HCT116 (cell line): ENCODE data around the gene HS3ST2. TPM values are rescaled to one million over a fixed set of nuclear protein-coding genes. Genes with fewer than 3 reads are reported as not detected.

Experiments used
- ATAC-seq: fragments of 200-7000 bp; cut with Tn5 transposase; 2 replicates; pipeline ENCODE4 v1.9.1; 2020; ENCODE audit warnings: mild to moderate bottlenecking, moderate library complexity
- BruUV-seq: library from RNA; stranded (reverse); fragments of 400-500 nt; replicated peaks from 2 replicates; lab custom pipeline; 2021; lab: Mats Ljungman, UMichigan
- CTCF ChIA-PET: fragments of 300-600 bp; sonication (Branson Sonifier 250); formaldehyde crosslinking; loops from one replicate; lab custom pipeline; 2021; ENCODE audit warnings: antibody characterized with exemption; lab: Charles Lee
- POLR2A ChIA-PET: fragments of 300-600, 350-600 bp; sonication (Branson Sonifier 250); formaldehyde crosslinking; loops from one replicate; lab custom pipeline; 2021; ENCODE audit warnings: antibody characterized with exemption; lab: Charles Lee
- RAD21 ChIA-PET, 2 experiments: fragments of 300-600 bp; sonication (Branson Sonifier 250); formaldehyde crosslinking; loops; one replicate each; lab custom pipeline; 2023; ENCODE audit warnings: low total read pairs in 2 of 2; ENCODE audit not compliant: uncharacterized antibody in 2 of 2, unreplicated experiment in 2 of 2, low non-redundant PET in 1 of 2; lab: Charles Lee
- DNase-seq: peaks from one replicate; pipeline ENCODE4 v3.0.0-alpha.2; 2010; ENCODE audit warnings: low read depth, low spot score
- H2AFZ ChIP-seq: fragments of 200-600 bp; shearing (Covaris generic), sonication (generic); 2 replicates; pipeline ENCODE4 v1.6.1; 2017; ENCODE audit warnings: low read depth, mixed run types, mixed read lengths, antibody characterized with exemption, low read length; ENCODE audit not compliant: poor library complexity, severe bottlenecking
- H3K27ac ChIP-seq: 2 replicates; pipeline ENCODE4 v1.5.1; 2012; ENCODE audit warnings: low read depth, low read length
- H3K27me3 ChIP-seq: fragments of 200-600 bp; sonication (generic); 2 replicates; pipeline ENCODE4 v1.6.1; 2016; ENCODE audit warnings: mixed run types, low read length, mixed read lengths; ENCODE audit not compliant: insufficient read depth
- H3K36me3 ChIP-seq, 2 experiments: fragments of 200-500 bp in 1 of 2; fragments of 200-600 bp in 1 of 2; sonication (Bioruptor generic) in 1 of 2; sonication (generic) in 1 of 2; 2 replicates each; pipeline versions ENCODE4 v1.5.1 to v1.6.1; 2014 to 2016; ENCODE audit warnings: low read length in 2 of 2, inconsistent platforms in 1 of 2, mixed read lengths in 1 of 2, mixed run types in 1 of 2; ENCODE audit not compliant: insufficient read depth in 2 of 2, control insufficient read depth in 1 of 2
- H3K4me1 ChIP-seq, 2 experiments: fragments of 200-600 bp in 1 of 2; sonication (generic) in 1 of 2; 2 replicates each; pipeline versions ENCODE4 v1.5.1 to v1.6.1; 2012 to 2017; ENCODE audit warnings: low read length in 2 of 2, inconsistent platforms in 1 of 2, mild to moderate bottlenecking in 1 of 2, mixed read lengths in 1 of 2, mixed run types in 1 of 2, moderate library complexity in 1 of 2; ENCODE audit not compliant: insufficient read depth in 2 of 2, control insufficient read depth in 1 of 2
- H3K4me2 ChIP-seq: fragments of 200-600 bp; sonication (generic); 2 replicates; pipeline ENCODE4 v1.6.1; 2017; ENCODE audit warnings: mixed run types, low read length, mixed read lengths
- H3K4me3 ChIP-seq, 2 experiments: fragments of 200-600 bp in 1 of 2; sonication (generic) in 1 of 2; replicated peaks in 1 of 2; 2 replicates each; pipeline ENCODE4 v1.5.1; 2011 to 2016; ENCODE audit warnings: low read length in 2 of 2, control low read depth in 1 of 2, low read depth in 1 of 2, mild to moderate bottlenecking in 1 of 2, mixed read lengths in 1 of 2, mixed run types in 1 of 2
- H3K79me2 ChIP-seq: fragments of 200-600 bp; sonication (generic); 2 replicates; pipeline ENCODE4 v1.6.1; 2017; ENCODE audit warnings: mild to moderate bottlenecking, mixed run types, low read length, moderate library complexity, mixed read lengths; ENCODE audit not compliant: insufficient read depth
- H3K9ac ChIP-seq: fragments of 200-600 bp; sonication (generic); 2 replicates; pipeline ENCODE4 v1.6.1; 2016; ENCODE audit warnings: low read length, mixed read lengths
- H3K9me2 ChIP-seq: fragments of 200-600 bp; sonication (generic), shearing (Covaris generic); 2 replicates; pipeline ENCODE4 v1.6.1; 2017; ENCODE audit warnings: mixed run types, mild to moderate bottlenecking, moderate library complexity; ENCODE audit not compliant: insufficient read depth
- H3K9me3 ChIP-seq, 2 experiments: fragments of 200-500 bp in 1 of 2; fragments of 200-600 bp in 1 of 2; sonication (Bioruptor generic) in 1 of 2; sonication (generic) in 1 of 2; 2 replicates each; pipeline ENCODE4 v1.6.1; 2014 to 2017; ENCODE audit warnings: low read length in 2 of 2, mixed read lengths in 2 of 2, inconsistent platforms in 1 of 2, low read depth in 1 of 2, mild to moderate bottlenecking in 1 of 2, mixed run types in 1 of 2, moderate library complexity in 1 of 2; ENCODE audit not compliant: control insufficient read depth in 1 of 2, insufficient read depth in 1 of 2
- H4K20me1 ChIP-seq: fragments of 200-600 bp; sonication (generic), shearing (Covaris generic); 2 replicates; pipeline ENCODE4 v1.6.1; 2017; ENCODE audit warnings: mixed run types, mild to moderate bottlenecking, moderate library complexity; ENCODE audit not compliant: insufficient read depth
- CBX3 ChIP-seq: IDR thresholded peaks from 2 replicates; pipeline ENCODE4 v1.6.1; 2012; ENCODE audit warnings: low read depth
- EGR1 ChIP-seq: IDR thresholded peaks from 2 replicates; pipeline ENCODE4 v1.6.1; 2012; ENCODE audit warnings: low read depth
- ELF1 ChIP-seq: IDR thresholded peaks from 2 replicates; pipeline ENCODE4 v1.6.1; 2012; ENCODE audit warnings: low read depth, borderline replicate concordance
- POLR2A ChIP-seq: IDR thresholded peaks from 2 replicates; pipeline ENCODE4 v1.7.0; 2011; ENCODE audit warnings: borderline replicate concordance; ENCODE audit not compliant: insufficient read depth, insufficient read length; ENCODE audit errors: extremely low read depth
- REST ChIP-seq: IDR thresholded peaks from 2 replicates; pipeline ENCODE4 v1.6.1; 2012; ENCODE audit warnings: low read depth
- SIN3A ChIP-seq: IDR thresholded peaks from 2 replicates; pipeline ENCODE4 v1.6.1; 2012; ENCODE audit warnings: low read depth
- SP1 ChIP-seq: IDR thresholded peaks from 2 replicates; pipeline ENCODE4 v1.6.1; 2012; ENCODE audit warnings: low read depth
- SRF ChIP-seq: IDR thresholded peaks from 2 replicates; pipeline ENCODE4 v1.6.1; 2012; ENCODE audit warnings: low read depth
- ZNF274 ChIP-seq: fragments of 200-500 bp; sonication (Bioruptor generic); IDR thresholded peaks from 2 replicates; pipeline ENCODE4 v1.6.1; 2014; ENCODE audit warnings: mild to moderate bottlenecking, low read depth, low read length, inconsistent platforms
- intact Hi-C: fragments of 100-400 bp; cut with micrococcal nuclease; formaldehyde crosslinking; loops from 2 replicates; pipeline ENCODE4 v1.10.0; 2022
- total RNA-seq: library from RNA; stranded (reverse); gene quantifications from one replicate; pipeline ENCODE4 v1.2.1, GENCODE V29; 2021; ENCODE audit not compliant: unreplicated experiment

The HS3ST2 gene
- total RNA-seq, 1 experiment from 2014 or later = not detected

DNA sequence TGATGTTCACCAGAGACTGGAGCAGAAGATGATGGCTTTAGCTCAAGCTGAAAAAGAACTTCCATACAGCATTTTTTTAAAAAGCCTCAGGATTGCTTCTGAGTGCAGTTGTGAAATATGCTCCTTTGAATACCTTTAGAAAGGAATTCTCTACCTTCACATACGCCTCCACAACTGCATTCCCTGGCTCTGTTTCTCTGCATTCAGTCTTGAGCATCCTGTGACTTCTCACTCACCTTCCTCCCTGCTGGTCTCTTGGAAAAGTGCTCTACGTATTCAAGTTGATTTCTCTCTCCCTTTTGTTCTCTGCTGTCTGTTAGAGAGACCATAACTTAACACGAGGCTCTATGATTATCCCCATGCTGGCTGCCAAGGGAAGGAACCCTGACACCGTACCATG lies 34.5 kb downstream of the HS3ST2 start:
- ChIA-PET CTCF (no interaction called here), POLR2A (no interaction called here), RAD21 (no interaction called here)
- peaks cover 69% of the 10 kb centered on the region for H3K27me3 ChIP-seq
- no peaks in the 10 kb centered on the region for H4K20me1 ChIP-seq
- DNase-seq = no peak
- no peaks in the 10 kb centered on the region for H3K36me3 ChIP-seq
- no peaks in the 10 kb centered on the region for H3K9me3 ChIP-seq
- BruUV-seq = no TSS peak
- no peak overlapping the region for H2AFZ ChIP-seq
- no peak overlapping the region for H3K4me3 ChIP-seq
- H3K79me2 ChIP-seq = no peaks in the 10 kb centered on the region
- H3K27ac ChIP-seq = no peak overlapping the region
- intact Hi-C loops = no loop called here
- TF ChIP-seq REST (no peak), SIN3A (no peak), ZNF274 (no peak), SP1 (no peak), CBX3 (no peak), POLR2A (no peak), SRF (no peak), ELF1 (no peak), EGR1 (no peak)
- no peak for ATAC-seq
- H3K9ac ChIP-seq = no peak overlapping the region
- H3K9me2 ChIP-seq = no peaks in the 10 kb centered on the region
- no peak overlapping the region for H3K4me2 ChIP-seq
- H3K4me1 ChIP-seq = no peaks in the 10 kb centered on the region
